Trophoblast cell (in vitro differentiated cells and primary cell): ENCODE measurements around the gene OR5B3.

Experiments
- DNase-seq, 2 donors: peaks; one replicate each; pipeline ENCODE4 v3.0.0-alpha.2; 2016
- H2AFZ ChIP-seq: 2 replicates; pipeline ENCODE4 v1.6.1; 2013; ENCODE audit warnings: low read length, moderate library complexity, mild to moderate bottlenecking; ENCODE audit not compliant: insufficient read depth, poor library complexity
- H2AK5ac ChIP-seq: 2 replicates; pipeline ENCODE4 v1.6.1; 2013; ENCODE audit warnings: mild to moderate bottlenecking, low read length
- H2BK120ac ChIP-seq: 2 replicates; pipeline ENCODE4 v1.6.1; 2013; ENCODE audit warnings: low read length, mild to moderate bottlenecking, moderate library complexity; ENCODE audit not compliant: insufficient read depth, poor library complexity
- H2BK12ac ChIP-seq: 2 replicates; pipeline ENCODE4 v1.6.1; 2013; ENCODE audit warnings: mild to moderate bottlenecking, low read length, moderate library complexity
- H2BK5ac ChIP-seq: 2 replicates; pipeline ENCODE4 v1.6.1; 2013; ENCODE audit warnings: low read length, low read depth, moderate library complexity, mild to moderate bottlenecking; ENCODE audit not compliant: poor library complexity
- H3K14ac ChIP-seq: 2 replicates; pipeline ENCODE4 v1.6.1; 2013; ENCODE audit warnings: mild to moderate bottlenecking, low read length
- H3K18ac ChIP-seq: 2 replicates; pipeline ENCODE4 v1.6.1; 2013; ENCODE audit warnings: mild to moderate bottlenecking, low read length
- H3K23ac ChIP-seq: 2 replicates; pipeline ENCODE4 v1.6.1; 2013; ENCODE audit warnings: low read length
- H3K27ac ChIP-seq: 2 replicates; pipeline ENCODE4 v1.5.1; 2013; ENCODE audit warnings: low read depth, mild to moderate bottlenecking, inconsistent platforms, low read length, moderate library complexity
- H3K27me3 ChIP-seq: 2 replicates; pipeline ENCODE4 v1.6.1; 2013; ENCODE audit warnings: inconsistent platforms, mild to moderate bottlenecking, low read length, moderate library complexity; ENCODE audit not compliant: insufficient read depth
- H3K36me3 ChIP-seq, 2 experiments: 1 replicate in 1 of 2; 2 replicates in 1 of 2; pipeline ENCODE4 v1.6.1; 2013; ENCODE audit warnings: low read length in 2 of 2, mild to moderate bottlenecking in 2 of 2, moderate library complexity in 1 of 2; ENCODE audit not compliant: insufficient read depth in 2 of 2, control insufficient read depth in 1 of 2
- H3K4ac ChIP-seq: 2 replicates; pipeline ENCODE4 v1.6.1; 2013; ENCODE audit warnings: low read depth, mild to moderate bottlenecking, low read length, moderate library complexity
- H3K4me1 ChIP-seq, 2 experiments: 1 replicate in 1 of 2; 2 replicates in 1 of 2; pipeline ENCODE4 v1.6.1; 2013; ENCODE audit warnings: low read length in 2 of 2, mild to moderate bottlenecking in 2 of 2, moderate library complexity in 1 of 2; ENCODE audit not compliant: insufficient read depth in 2 of 2, control insufficient read depth in 1 of 2
- H3K4me2 ChIP-seq: 2 replicates; pipeline ENCODE4 v1.6.1; 2013; ENCODE audit warnings: inconsistent platforms, mild to moderate bottlenecking, low read length, moderate library complexity
- H3K4me3 ChIP-seq: 2 replicates; pipeline ENCODE4 v1.5.1; 2013; ENCODE audit warnings: mild to moderate bottlenecking, low read depth, low read length, inconsistent platforms
- H3K79me1 ChIP-seq: one replicate; pipeline ENCODE4 v1.6.1; 2013; ENCODE audit warnings: low read length
- H3K79me2 ChIP-seq: 2 replicates; pipeline ENCODE4 v1.6.1; 2013; ENCODE audit warnings: low read length, mild to moderate bottlenecking; ENCODE audit not compliant: control insufficient read depth, insufficient read depth, poor library complexity
- H3K9ac ChIP-seq: 2 replicates; pipeline ENCODE4 v1.6.1; 2013; ENCODE audit warnings: mild to moderate bottlenecking, low read length
- H3K9me3 ChIP-seq: 2 replicates; pipeline ENCODE4 v1.6.1; 2013; ENCODE audit warnings: low read depth, mild to moderate bottlenecking, control low read depth, inconsistent platforms, low read length; ENCODE audit not compliant: insufficient read depth
- H4K12ac ChIP-seq: 2 replicates; pipeline ENCODE4 v1.6.1; 2013; ENCODE audit warnings: low read depth, mild to moderate bottlenecking, low read length, moderate library complexity
- H4K8ac ChIP-seq: 2 replicates; pipeline ENCODE4 v1.6.1; 2013; ENCODE audit warnings: low read depth, mild to moderate bottlenecking, low read length, moderate library complexity
- H4K91ac ChIP-seq: one replicate; pipeline ENCODE4 v1.6.1; 2013; ENCODE audit warnings: low read depth, mild to moderate bottlenecking, low read length, moderate library complexity
- WGBS: extraction: QIAGEN DNeasy Blood & Tissue Kit; methylation state at CpG from one replicate; pipeline ENCODE4 v1.1.7; 2013; ENCODE audit warnings: missing lambda C conversion rate; ENCODE audit not compliant: insufficient read length, insufficient coverage; ENCODE audit errors: extremely low coverage; 5-methylcytosine and 5-hydroxymethylcytosine counted together

OR5B3 gene

DNA sequence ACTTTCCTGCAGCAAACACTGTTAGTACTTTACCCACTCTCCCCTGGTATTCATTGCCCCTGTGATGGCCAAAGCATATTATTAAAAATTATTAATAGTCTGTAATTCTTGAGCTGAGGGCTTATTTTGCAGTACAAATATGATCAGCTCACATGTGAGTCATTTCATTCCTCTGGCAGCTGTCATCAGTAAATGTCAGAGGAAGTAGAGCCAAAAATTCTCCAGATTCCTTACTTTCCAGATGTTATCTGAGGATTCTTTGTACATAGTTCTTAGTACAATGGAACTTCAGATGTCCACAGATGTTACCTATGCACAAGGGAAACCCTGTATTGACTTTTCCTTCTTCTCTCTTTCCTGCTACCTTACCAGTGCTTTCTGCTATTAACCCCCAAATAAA lies 12.5 kb downstream of the OR5B3 start:
- no peak overlapping the region for H3K18ac ChIP-seq
- H2BK5ac ChIP-seq: no peak overlapping the region
- H3K23ac ChIP-seq: no peak overlapping the region
- no peak overlapping the region for H4K12ac ChIP-seq
- peak overlapping the region; percentile 80 for H3K27ac ChIP-seq
- no peak overlapping the region for H2AK5ac ChIP-seq
- H3K4me2 ChIP-seq: peak overlapping the region; percentile 36
- no peak overlapping the region for H3K9ac ChIP-seq
- no peak overlapping the region for H2BK12ac ChIP-seq
- peaks cover 3% of the 10 kb centered on the region for H3K9me3 ChIP-seq
- H3K4me1 ChIP-seq: peaks cover 2 to 3% of the 10 kb centered on the region in 2 experiments
- H3K36me3 ChIP-seq: no peaks in the 10 kb centered on the region
- DNase-seq: peak; percentile 59 to 95
- no peak overlapping the region for H3K4me3 ChIP-seq
- H3K4ac ChIP-seq: no peak overlapping the region
- no peaks in the 10 kb centered on the region for H3K79me2 ChIP-seq
- H3K14ac ChIP-seq: no peak overlapping the region
- no peaks in the 10 kb centered on the region for H3K27me3 ChIP-seq
- H2BK120ac ChIP-seq: no peak overlapping the region
- no peak overlapping the region for H4K91ac ChIP-seq
- peaks cover 3% of the 10 kb centered on the region for H3K79me1 ChIP-seq
- no peak overlapping the region for H4K8ac ChIP-seq
- no peak overlapping the region for H2AFZ ChIP-seq

GRCh38 chr11:58392746-58393145 lies 13.9 kb downstream of the OR5B3 start:
- no peak overlapping the region for H3K23ac ChIP-seq
- H2BK5ac ChIP-seq: no peak overlapping the region
- DNase-seq: peak; percentile 7 to 68
- H3K79me1 ChIP-seq: peaks cover 3% of the 10 kb centered on the region
- WGBS: no CpG with 5 or more reads among the region's 1 CpG
- no peak overlapping the region for H3K4me2 ChIP-seq
- H2AFZ ChIP-seq: no peak overlapping the region
- no peaks in the 10 kb centered on the region for H3K79me2 ChIP-seq
- no peak overlapping the region for H2AK5ac ChIP-seq
- H3K9me3 ChIP-seq: peaks cover 3% of the 10 kb centered on the region
- H2BK120ac ChIP-seq: no peak overlapping the region
- no peaks in the 10 kb centered on the region for H3K36me3 ChIP-seq
- no peak overlapping the region for H3K9ac ChIP-seq
- H3K14ac ChIP-seq: no peak overlapping the region
- H2BK12ac ChIP-seq: no peak overlapping the region
- H3K4me1 ChIP-seq: peaks cover 2 to 3% of the 10 kb centered on the region in 2 experiments
- no peak overlapping the region for H3K4me3 ChIP-seq
- no peak overlapping the region for H4K12ac ChIP-seq
- H3K27ac ChIP-seq: no peak overlapping the region
- no peak overlapping the region for H4K8ac ChIP-seq
- H4K91ac ChIP-seq: no peak overlapping the region
- no peak overlapping the region for H3K18ac ChIP-seq
- H3K4ac ChIP-seq: no peak overlapping the region
- H3K27me3 ChIP-seq: no peaks in the 10 kb centered on the region

GRCh38 chr11:58391879-58392278 lies 14.8 kb downstream of the OR5B3 start:
- no peaks in the 10 kb centered on the region for H3K36me3 ChIP-seq
- H3K23ac ChIP-seq: no peak overlapping the region
- no peak overlapping the region for H3K4me3 ChIP-seq
- H3K4me2 ChIP-seq: no peak overlapping the region
- H3K14ac ChIP-seq: no peak overlapping the region
- H4K91ac ChIP-seq: no peak overlapping the region
- H2BK120ac ChIP-seq: no peak overlapping the region
- H2BK12ac ChIP-seq: no peak overlapping the region
- no peaks in the 10 kb centered on the region for H3K27me3 ChIP-seq
- no peak overlapping the region for H2AK5ac ChIP-seq
- H4K8ac ChIP-seq: no peak overlapping the region
- H3K9ac ChIP-seq: no peak overlapping the region
- no peak overlapping the region for H2BK5ac ChIP-seq
- no peak overlapping the region for H3K4ac ChIP-seq
- DNase-seq: peak; percentile 28 to 76
- no peak overlapping the region for H2AFZ ChIP-seq
- H3K4me1 ChIP-seq: peaks cover 2 to 3% of the 10 kb centered on the region in 2 experiments
- H3K9me3 ChIP-seq: peaks cover 3% of the 10 kb centered on the region
- H3K79me1 ChIP-seq: peaks cover 3% of the 10 kb centered on the region
- no peak overlapping the region for H3K27ac ChIP-seq
- no peak overlapping the region for H3K18ac ChIP-seq
- H4K12ac ChIP-seq: no peak overlapping the region
- WGBS: no CpG with 5 or more reads among the region's 1 CpG
- H3K79me2 ChIP-seq: no peaks in the 10 kb centered on the region

DNA sequence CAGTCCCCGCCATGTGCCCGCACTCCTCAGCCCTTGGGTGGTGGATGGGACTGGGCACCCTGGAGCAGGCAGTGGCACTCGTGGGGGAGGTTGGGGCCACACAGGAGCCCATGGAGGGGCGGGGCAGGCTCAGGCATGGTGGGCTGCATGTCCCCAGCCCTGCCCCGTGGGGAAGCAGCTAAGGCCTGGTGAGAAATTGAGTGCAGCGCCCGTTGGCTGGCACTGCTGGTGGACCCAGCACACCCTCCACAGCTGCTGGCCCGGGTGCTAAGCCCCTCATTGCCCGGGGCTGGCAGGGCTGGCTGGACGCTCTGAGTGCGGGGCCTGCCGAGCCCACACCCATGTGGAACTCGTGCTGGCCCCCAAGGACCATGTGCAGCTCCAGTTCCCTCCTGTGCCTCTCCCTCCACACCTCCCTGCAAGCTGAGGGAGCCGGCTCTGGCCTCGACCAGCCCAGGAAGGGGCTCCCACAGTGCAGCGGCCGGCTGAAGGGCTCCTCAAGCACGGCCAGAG lies 16.1 kb downstream of the OR5B3 start:
- no peak overlapping the region for H3K27ac ChIP-seq
- H3K9ac ChIP-seq: no peak overlapping the region
- H4K8ac ChIP-seq: no peak overlapping the region
- H2BK12ac ChIP-seq: no peak overlapping the region
- peaks cover 2 to 3% of the 10 kb centered on the region in 2 experiments for H3K4me1 ChIP-seq
- no peak overlapping the region for H3K4me3 ChIP-seq
- WGBS: no CpG with 5 or more reads among the region's 18 CpGs
- H3K27me3 ChIP-seq: no peaks in the 10 kb centered on the region
- H4K91ac ChIP-seq: no peak overlapping the region
- H3K4ac ChIP-seq: no peak overlapping the region
- no peak overlapping the region for H2BK120ac ChIP-seq
- H2AFZ ChIP-seq: no peak overlapping the region
- H2BK5ac ChIP-seq: no peak overlapping the region
- H4K12ac ChIP-seq: no peak overlapping the region
- H3K79me2 ChIP-seq: no peaks in the 10 kb centered on the region
- H3K14ac ChIP-seq: no peak overlapping the region
- H2AK5ac ChIP-seq: no peak overlapping the region
- no peak overlapping the region for H3K18ac ChIP-seq
- peaks cover 3% of the 10 kb centered on the region for H3K79me1 ChIP-seq
- H3K4me2 ChIP-seq: no peak overlapping the region
- no peaks in the 10 kb centered on the region for H3K36me3 ChIP-seq
- H3K9me3 ChIP-seq: peaks cover 3% of the 10 kb centered on the region
- no peak overlapping the region for H3K23ac ChIP-seq
- no peak for DNase-seq
